Activated T-cell treated with anti-CD3 and anti-CD28 coated beads, Interleukin-2, amount 50 U/mL, for 4 hours (primary cell): ENCODE results near the gene PKP2. TPM values are rescaled to one million over a fixed set of nuclear protein-coding genes. Genes with fewer than 3 reads are reported as not detected.

Experiments used
- ATAC-seq, 2 donors: fragments of 200-7000 bp; cut with Tn5 transposase; one replicate each; pipeline ENCODE4 v1.10.0; 2021
- DNase-seq: peaks from one replicate; pipeline ENCODE4 v3.0.0-alpha.2; 2020
- H3K27me3 Mint-ChIP-seq: one replicate; pipeline ENCODE4 v1.8.0; 2021; ENCODE audit warnings: low read depth, mixed read lengths
- H3K36me3 Mint-ChIP-seq: one replicate; pipeline ENCODE4 v1.8.0; 2022; ENCODE audit warnings: mixed read lengths; ENCODE audit not compliant: insufficient read depth
- H3K4me1 Mint-ChIP-seq: one replicate; pipeline ENCODE4 v1.8.0; 2021; ENCODE audit warnings: low read depth, mixed read lengths
- H3K4me3 Mint-ChIP-seq: one replicate; pipeline ENCODE4 v1.8.0; 2021; ENCODE audit warnings: mild to moderate bottlenecking, moderate library complexity, mixed read lengths
- H3K9me3 Mint-ChIP-seq: one replicate; pipeline ENCODE4 v1.8.0; 2021; ENCODE audit warnings: mixed read lengths
- total RNA-seq, 3 donors: library from RNA; stranded (reverse); gene quantifications; one replicate each; pipeline ENCODE4 v1.2.1, GENCODE V29; 2021

The PKP2 gene
- total RNA-seq, 3 donors from 2014 or later: 0.16 to 0.24 (median 0.18) TPM

GRCh38 chr12:32785557-32785956 is 111.0 kb downstream of the PKP2 start:
- Mint-ChIP-seq H3K27me3 (peaks cover 3% of the 10 kb centered on the region), H3K9me3 (no peaks in the 10 kb centered on the region), H3K4me1 (no peaks in the 10 kb centered on the region), H3K36me3 (no peaks in the 10 kb centered on the region), H3K4me3 (no peak overlapping the region)
- DNase-seq (no peak), ATAC-seq (no peak)

- Mint-ChIP-seq H3K36me3 (no peaks in the 10 kb centered on the region), H3K27me3 (peaks cover 15% of the 10 kb centered on the region), H3K4me1 (no peaks in the 10 kb centered on the region), H3K4me3 (no peak overlapping the region), H3K9me3 (no peaks in the 10 kb centered on the region)
- ATAC-seq (no peak), DNase-seq (no peak)
These were observed 113.5 kb downstream of the PKP2 start for GRCh38 chr12:32783029-32783428.

GRCh38 chr12:32780071-32780470 is 116.5 kb downstream of the PKP2 start:
- no peak for ATAC-seq
- Mint-ChIP-seq H3K4me1 (no peaks in the 10 kb centered on the region), H3K9me3 (no peaks in the 10 kb centered on the region), H3K27me3 (peaks cover 23% of the 10 kb centered on the region), H3K4me3 (no peak overlapping the region), H3K36me3 (no peaks in the 10 kb centered on the region)
- no peak for DNase-seq

GRCh38 chr12:32777691-32778175 is 118.8 kb downstream of the PKP2 start:
- no peak for DNase-seq
- no peaks in the 10 kb centered on the region for H3K9me3 Mint-ChIP-seq
- H3K4me1 Mint-ChIP-seq: no peaks in the 10 kb centered on the region
- H3K36me3 Mint-ChIP-seq: no peaks in the 10 kb centered on the region
- no peak overlapping the region for H3K4me3 Mint-ChIP-seq
- ATAC-seq: no peak
- peaks cover 27% of the 10 kb centered on the region for H3K27me3 Mint-ChIP-seq

- DNase-seq (no peak), ATAC-seq (no peak)
- H3K4me3 Mint-ChIP-seq: no peak overlapping the region
- no peaks in the 10 kb centered on the region for H3K9me3 Mint-ChIP-seq
- peaks cover 27% of the 10 kb centered on the region for H3K27me3 Mint-ChIP-seq
- no peaks in the 10 kb centered on the region for H3K36me3 Mint-ChIP-seq
- H3K4me1 Mint-ChIP-seq: no peaks in the 10 kb centered on the region
These were observed 119.4 kb downstream of the PKP2 start for GRCh38 chr12:32777159-32777558.

GRCh38 chr12:32776258-32776657 is 120.3 kb downstream of the PKP2 start:
- DNase-seq: no peak
- Mint-ChIP-seq H3K4me1 (no peaks in the 10 kb centered on the region), H3K9me3 (no peaks in the 10 kb centered on the region), H3K27me3 (peaks cover 30% of the 10 kb centered on the region), H3K36me3 (no peaks in the 10 kb centered on the region), H3K4me3 (no peak overlapping the region)
- ATAC-seq: no peak

- Mint-ChIP-seq H3K36me3 (no peaks in the 10 kb centered on the region), H3K4me1 (no peaks in the 10 kb centered on the region), H3K27me3 (peaks cover 30% of the 10 kb centered on the region), H3K4me3 (no peak overlapping the region), H3K9me3 (no peaks in the 10 kb centered on the region)
- DNase-seq (no peak), ATAC-seq (no peak)
These were observed 122.9 kb downstream of the PKP2 start for GRCh38 chr12:32773691-32774090.

GRCh38 chr12:32770141-32770540 is 126.4 kb downstream of the PKP2 start:
- no peaks in the 10 kb centered on the region for H3K4me1 Mint-ChIP-seq
- H3K4me3 Mint-ChIP-seq: no peak overlapping the region
- H3K9me3 Mint-ChIP-seq: no peaks in the 10 kb centered on the region
- ATAC-seq (no peak), DNase-seq (no peak)
- no peaks in the 10 kb centered on the region for H3K36me3 Mint-ChIP-seq
- peaks cover 28% of the 10 kb centered on the region for H3K27me3 Mint-ChIP-seq

- Mint-ChIP-seq H3K27me3 (peaks cover 26% of the 10 kb centered on the region), H3K4me1 (no peaks in the 10 kb centered on the region), H3K4me3 (no peak overlapping the region), H3K9me3 (no peaks in the 10 kb centered on the region), H3K36me3 (no peaks in the 10 kb centered on the region)
- DNase-seq (no peak), ATAC-seq (no peak)
These were observed 128.1 kb downstream of the PKP2 start for GRCh38 chr12:32768518-32768917.

GRCh38 chr12:32765906-32766305 is 130.7 kb downstream of the PKP2 start:
- H3K27me3 Mint-ChIP-seq: peaks cover 28% of the 10 kb centered on the region
- no peak for ATAC-seq
- no peak overlapping the region for H3K4me3 Mint-ChIP-seq
- H3K36me3 Mint-ChIP-seq: no peaks in the 10 kb centered on the region
- no peaks in the 10 kb centered on the region for H3K9me3 Mint-ChIP-seq
- no peak for DNase-seq
- no peaks in the 10 kb centered on the region for H3K4me1 Mint-ChIP-seq

- Mint-ChIP-seq H3K36me3 (no peaks in the 10 kb centered on the region), H3K9me3 (no peaks in the 10 kb centered on the region), H3K27me3 (peaks cover 11% of the 10 kb centered on the region), H3K4me1 (no peaks in the 10 kb centered on the region), H3K4me3 (no peak overlapping the region)
- DNase-seq (no peak), ATAC-seq (no peak)
These were observed 134.9 kb downstream of the PKP2 start for GRCh38 chr12:32761716-32762115.

- ATAC-seq (no peak), DNase-seq (no peak)
- peaks cover 2% of the 10 kb centered on the region for H3K27me3 Mint-ChIP-seq
- H3K36me3 Mint-ChIP-seq: peaks cover 12% of the 10 kb centered on the region
- H3K9me3 Mint-ChIP-seq: no peaks in the 10 kb centered on the region
- no peak overlapping the region for H3K4me3 Mint-ChIP-seq
- H3K4me1 Mint-ChIP-seq: peaks cover 16% of the 10 kb centered on the region
These were observed 139.4 kb downstream of the PKP2 start for GRCh38 chr12:32757157-32757556.

GRCh38 chr12:32756476-32757066 is 140.0 kb downstream of the PKP2 start:
- ATAC-seq (no peak), DNase-seq (no peak)
- Mint-ChIP-seq H3K9me3 (no peaks in the 10 kb centered on the region), H3K36me3 (peaks cover 16% of the 10 kb centered on the region), H3K4me3 (peak overlapping the region; percentile 94), H3K27me3 (no peaks in the 10 kb centered on the region), H3K4me1 (peaks cover 16% of the 10 kb centered on the region)

GRCh38 chr12:32755654-32756475 is 140.7 kb downstream of the PKP2 start, which contains the start of gene YARS2:
TSS of gene YARS2 (minus strand) at chr12:32755897. CDS start at chr12:32755874, 23 bp downstream.
- H3K36me3 Mint-ChIP-seq: peaks cover 16% of the 10 kb centered on the region
- ATAC-seq (peak; percentile 92 to 93), DNase-seq (peak; percentile 84)
- H3K9me3 Mint-ChIP-seq: no peaks in the 10 kb centered on the region
- H3K4me1 Mint-ChIP-seq: peaks cover 16% of the 10 kb centered on the region
- H3K4me3 Mint-ChIP-seq: peak within 1 kb of the TSS; percentile 94
- H3K27me3 Mint-ChIP-seq: no peaks in the 10 kb centered on the region
